Activated CD4-positive, alpha-beta T cell treated with anti-CD3 and anti-CD28 coated beads, Interleukin-2, amount 50 U/mL, for 48 hours (primary cell): ENCODE data around the gene C4B.
"Not testable (repeated sequence)": the region's sequence is repeated elsewhere in the genome, so short reads cannot be mapped to it uniquely, and the experiment has no call there.

Experiments used
- DNase-seq, 2 experiments: peaks; one replicate each; pipeline ENCODE4 v3.0.0-alpha.2; 2020

C4B gene

DNA sequence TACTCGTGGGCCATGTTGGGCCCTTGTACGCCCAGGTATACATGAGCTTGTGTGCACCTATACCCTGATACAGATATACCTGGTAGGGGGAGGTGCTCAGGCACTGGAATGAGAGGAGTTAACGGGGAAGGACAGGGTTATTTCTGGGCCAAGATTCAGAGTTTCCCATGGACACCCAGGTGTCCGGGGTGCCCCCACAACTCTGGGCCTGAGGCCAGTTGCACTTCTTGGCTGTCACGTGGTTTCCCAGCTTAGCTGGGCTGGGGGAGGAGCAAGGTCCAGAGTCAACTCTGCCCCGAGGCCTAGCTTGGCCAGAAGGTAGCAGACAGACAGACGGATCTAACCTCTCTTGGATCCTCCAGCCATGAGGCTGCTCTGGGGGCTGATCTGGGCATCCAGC is 32.9 kb upstream of the C4B start, which contains the start of gene C4A:
Gene C4A, plus strand, starts transcription at position 314 of the 400 bp plus-strand sequence. Its CDS starts 51 bp downstream, at position 365.
- DNase-seq = not testable (repeated sequence)

DNA sequence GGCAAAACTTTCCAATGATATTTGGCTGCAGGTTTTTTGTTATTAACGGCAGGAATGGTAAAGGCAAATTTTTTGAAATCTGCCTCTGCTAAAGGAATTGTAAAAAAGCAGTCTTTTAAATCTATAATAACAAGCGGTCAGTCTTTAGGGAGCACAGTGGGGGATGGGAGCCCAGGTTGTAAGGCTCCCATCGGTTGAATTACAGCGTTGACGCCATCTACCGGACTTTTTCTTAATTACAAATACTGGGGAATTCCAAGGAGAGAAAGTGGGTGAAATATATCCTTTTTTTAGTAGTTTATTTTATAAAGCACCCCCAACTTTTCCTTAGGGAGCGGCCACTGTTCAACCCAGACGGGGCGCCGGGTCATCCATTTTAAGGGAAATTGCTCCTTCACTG is 25.2 kb upstream of the C4B start:
- not testable (repeated sequence) for DNase-seq

DNA sequence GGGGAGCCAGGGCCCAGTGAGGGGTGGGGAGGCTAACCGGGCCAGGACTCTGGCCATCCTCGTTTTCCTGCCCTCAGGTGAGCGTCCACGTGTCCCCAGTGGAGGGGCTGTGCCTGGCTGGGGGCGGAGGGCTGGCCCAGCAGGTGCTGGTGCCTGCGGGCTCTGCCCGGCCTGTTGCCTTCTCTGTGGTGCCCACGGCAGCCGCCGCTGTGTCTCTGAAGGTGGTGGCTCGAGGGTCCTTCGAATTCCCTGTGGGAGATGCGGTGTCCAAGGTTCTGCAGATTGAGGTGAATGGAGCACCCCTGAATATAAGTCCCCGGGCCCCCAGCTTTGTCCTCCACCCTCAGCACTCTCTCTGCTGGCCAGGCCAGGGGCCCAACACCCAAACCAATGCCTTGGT is 20.2 kb upstream of the C4B start:
- not testable (repeated sequence) for DNase-seq

DNA sequence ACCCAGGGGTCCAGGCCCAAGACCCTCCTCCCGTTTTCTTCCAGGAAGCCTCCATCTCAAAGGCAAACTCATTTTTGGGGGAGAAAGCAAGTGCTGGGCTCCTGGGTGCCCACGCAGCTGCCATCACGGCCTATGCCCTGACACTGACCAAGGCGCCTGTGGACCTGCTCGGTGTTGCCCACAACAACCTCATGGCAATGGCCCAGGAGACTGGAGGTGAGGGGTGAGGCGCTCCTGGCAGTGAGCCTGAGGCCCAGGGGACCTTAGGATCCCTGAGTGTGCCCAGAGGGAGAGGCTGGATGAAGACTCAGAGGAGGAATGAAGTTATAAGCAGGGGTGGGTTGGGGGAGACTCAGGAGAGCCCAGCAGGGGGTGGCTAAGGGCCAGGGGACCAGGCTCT is 18.2 kb upstream of the C4B start:
- DNase-seq = not testable (repeated sequence)

GRCh38 chr6:32002546-32003268 is 11.9 kb upstream of the C4B start:
- not testable (repeated sequence) for DNase-seq

GRCh38 chr6:32003301-32003700 is 11.3 kb upstream of the C4B start:
- DNase-seq = not testable (repeated sequence)

GRCh38 chr6:32004393-32004792 is 10.2 kb upstream of the C4B start:
- not testable (repeated sequence) for DNase-seq

DNA sequence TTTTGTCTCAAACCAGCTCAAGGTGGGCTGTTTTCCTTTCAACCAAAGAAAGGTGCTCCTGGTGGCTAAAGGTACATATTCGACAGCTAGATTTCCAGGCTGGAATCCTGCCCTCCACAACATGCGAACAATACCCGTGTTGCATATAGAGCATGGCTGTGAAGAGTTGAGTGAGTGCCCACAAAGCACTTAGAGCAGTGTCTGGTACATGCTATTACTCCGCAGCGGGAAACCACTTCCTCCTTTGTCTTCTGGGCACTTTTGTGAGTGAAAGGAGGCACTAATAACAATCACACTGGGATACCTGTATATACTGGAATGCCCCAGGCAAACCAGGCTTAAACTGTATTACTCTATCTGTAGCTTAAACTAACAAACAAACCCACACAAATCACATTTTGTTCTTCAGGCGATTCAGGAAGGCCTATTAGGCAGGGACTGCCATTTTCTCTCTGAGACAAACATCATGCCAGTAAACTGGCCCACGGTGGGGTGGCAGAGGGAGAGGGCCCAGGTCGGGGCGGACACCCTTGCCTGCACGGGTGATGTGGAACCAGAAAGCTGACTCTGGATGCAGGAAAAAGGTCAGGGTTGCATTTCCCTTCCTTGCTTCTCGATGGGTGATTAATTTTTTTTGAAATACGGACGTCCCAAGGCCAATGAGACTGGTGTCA is 9.6 kb upstream of the C4B start:
- DNase-seq = not testable (repeated sequence)

DNA sequence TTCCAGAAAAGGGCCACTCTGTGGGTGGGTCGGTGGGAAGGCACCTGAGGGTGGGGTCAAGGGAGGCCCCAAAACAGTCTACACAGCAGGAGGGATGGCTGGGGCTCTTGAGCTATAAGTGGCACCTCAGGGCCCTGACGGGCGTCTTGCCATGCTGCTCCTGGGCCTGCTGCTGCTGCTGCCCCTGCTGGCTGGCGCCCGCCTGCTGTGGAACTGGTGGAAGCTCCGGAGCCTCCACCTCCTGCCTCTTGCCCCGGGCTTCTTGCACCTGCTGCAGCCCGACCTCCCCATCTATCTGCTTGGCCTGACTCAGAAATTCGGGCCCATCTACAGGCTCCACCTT is 9.1 kb upstream of the C4B start:
- DNase-seq = not testable (repeated sequence)

- DNase-seq = not testable (repeated sequence)
These were observed 8.5 kb upstream of the C4B start for GRCh38 chr6:32005991-32006529.

GRCh38 chr6:32007086-32007485 is 7.5 kb upstream of the C4B start:
- not testable (repeated sequence) for DNase-seq

GRCh38 chr6:32008037-32008436 is 6.6 kb upstream of the C4B start:
- DNase-seq = not testable (repeated sequence)

- DNase-seq = not testable (repeated sequence)
These were observed 6.0 kb upstream of the C4B start for GRCh38 chr6:32008616-32009015.

GRCh38 chr6:32009537-32009936 is 5.1 kb upstream of the C4B start:
- DNase-seq = not testable (repeated sequence)

- not testable (repeated sequence) for DNase-seq
These were observed 3.6 kb upstream of the C4B start for GRCh38 chr6:32010856-32011530.

- DNase-seq = not testable (repeated sequence)
These were observed 1.5 kb upstream of the C4B start for GRCh38 chr6:32012941-32013617.

DNA sequence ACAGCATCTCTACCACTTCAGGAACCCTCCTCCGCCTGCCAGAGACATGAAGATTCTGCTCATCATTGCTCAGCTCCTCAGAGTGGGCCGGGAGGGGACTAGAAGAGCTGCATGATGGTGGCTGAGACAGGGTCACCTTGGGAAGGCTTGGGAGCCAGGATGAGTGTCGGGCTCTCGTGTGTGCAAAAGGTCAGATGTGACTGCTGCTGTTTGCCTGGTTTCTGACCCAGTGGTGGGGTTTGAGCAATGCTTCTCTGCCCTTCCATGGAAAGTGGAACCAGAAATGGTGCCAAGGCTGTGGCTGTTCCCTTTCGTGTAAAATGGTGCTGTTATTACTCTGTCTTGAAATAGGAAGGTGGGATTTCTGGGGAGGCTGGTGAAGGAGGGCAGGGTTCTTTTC is 857 bp upstream of the C4B start:
- not testable (repeated sequence) for DNase-seq

GRCh38 chr6:32022100-32022499 is 7.5 kb downstream of the C4B start:
- not testable (repeated sequence) for DNase-seq

- DNase-seq = not testable (repeated sequence)
These were observed 14.0 kb downstream of the C4B start for GRCh38 chr6:32028631-32029030.

DNA sequence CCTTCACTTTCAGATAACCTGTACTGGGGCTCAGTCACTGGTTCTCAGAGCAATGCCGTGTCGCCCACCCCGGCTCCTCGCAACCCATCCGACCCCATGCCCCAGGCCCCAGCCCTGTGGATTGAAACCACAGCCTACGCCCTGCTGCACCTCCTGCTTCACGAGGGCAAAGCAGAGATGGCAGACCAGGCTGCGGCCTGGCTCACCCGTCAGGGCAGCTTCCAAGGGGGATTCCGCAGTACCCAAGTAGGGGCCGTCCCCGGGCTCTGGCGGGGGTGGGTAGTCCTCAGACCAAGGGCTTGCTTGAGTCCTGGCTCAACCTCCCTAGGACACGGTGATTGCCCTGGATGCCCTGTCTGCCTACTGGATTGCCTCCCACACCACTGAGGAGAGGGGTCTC is 15.0 kb downstream of the C4B start:
- DNase-seq = not testable (repeated sequence)

DNA sequence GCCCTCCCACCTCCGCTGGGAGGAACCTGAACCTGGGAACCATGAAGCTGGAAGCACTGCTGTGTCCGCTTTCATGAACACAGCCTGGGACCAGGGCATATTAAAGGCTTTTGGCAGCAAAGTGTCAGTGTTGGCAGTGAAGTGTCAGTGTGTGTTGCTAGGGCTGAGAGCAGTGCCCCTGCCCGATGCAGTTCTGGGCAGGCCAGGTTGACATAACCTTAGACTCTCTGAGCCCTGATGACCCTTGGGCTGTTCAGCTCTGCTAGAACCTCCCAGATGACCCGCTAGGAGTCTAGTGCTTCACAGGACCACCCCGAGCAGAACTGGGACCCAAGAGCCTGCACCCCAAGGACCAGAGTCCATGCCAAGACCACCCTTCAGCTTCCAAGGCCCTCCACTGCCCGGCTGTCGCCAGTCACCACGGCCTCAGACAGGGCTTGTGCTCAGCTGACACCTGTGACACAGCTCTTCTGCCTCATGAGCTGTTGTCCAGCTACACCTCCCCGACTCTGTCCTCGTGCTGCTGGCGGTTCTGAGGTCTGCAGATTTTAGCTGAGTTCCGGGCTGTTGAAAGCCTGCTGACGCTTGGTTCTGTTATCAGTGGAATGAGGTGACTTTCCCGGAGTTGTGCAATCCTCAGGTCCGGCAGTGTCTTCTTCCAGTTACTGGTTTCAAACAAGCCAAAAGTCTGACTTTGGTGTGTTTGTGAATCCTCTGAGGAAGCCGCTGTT is 20.9 kb downstream of the C4B start:
- DNase-seq = not testable (repeated sequence)

- DNase-seq = not testable (repeated sequence)
These were observed 22.5 kb downstream of the C4B start for GRCh38 chr6:32037136-32037535.
